Panc1 (cell line): ENCODE measurements around the gene UBE2R2. TPM values are rescaled to one million over a fixed set of nuclear protein-coding genes. Genes with fewer than 3 reads are reported as not detected.

ENCODE experiments used
- ATAC-seq: fragments of 200-7000 bp; cut with Tn5 transposase; 2 replicates; pipeline ENCODE4 v1.9.1; 2020; ENCODE audit warnings: mild to moderate bottlenecking, moderate library complexity
- BruUV-seq: library from RNA; stranded (reverse); fragments of 400-500 nt; replicated peaks from 2 replicates; lab custom pipeline; 2021; lab: Mats Ljungman, UMichigan
- CTCF ChIA-PET: fragments of 300-600 bp; sonication (Branson Sonifier 250); formaldehyde crosslinking; loops from one replicate; lab custom pipeline; 2022; ENCODE audit warnings: antibody characterized with exemption; lab: Charles Lee
- POLR2A ChIA-PET: fragments of 300-600 bp; sonication (Branson Sonifier 250); formaldehyde crosslinking; loops from one replicate; lab custom pipeline; 2022; ENCODE audit warnings: antibody characterized with exemption; lab: Charles Lee
- DNase-seq: peaks from one replicate; pipeline ENCODE4 v3.0.0-alpha.2; 2010; ENCODE audit warnings: low read depth, low spot score
- H3K27ac ChIP-seq: 2 replicates; pipeline ENCODE4 v1.5.1; 2011; ENCODE audit warnings: mild to moderate bottlenecking, low read length, inconsistent platforms
- H3K27me3 ChIP-seq: fragments of 200-500 bp; sonication (Bioruptor generic); 2 replicates; pipeline ENCODE4 v1.6.0; 2014; ENCODE audit warnings: low read length, inconsistent platforms; ENCODE audit not compliant: control insufficient read depth, insufficient read depth
- H3K36me3 ChIP-seq: fragments of 200-500 bp; sonication (Bioruptor generic); 2 replicates; pipeline ENCODE4 v1.5.1; 2014; ENCODE audit warnings: inconsistent platforms, mild to moderate bottlenecking, low read length, moderate library complexity; ENCODE audit not compliant: control insufficient read depth, insufficient read depth
- H3K4me1 ChIP-seq: 2 replicates; pipeline ENCODE4 v1.5.1; 2011; ENCODE audit warnings: inconsistent platforms, mild to moderate bottlenecking, low read length, moderate library complexity; ENCODE audit not compliant: control insufficient read depth, insufficient read depth
- H3K4me3 ChIP-seq, 2 experiments: 2 replicates each; pipeline ENCODE4 v1.5.1; 2011 to 2012; ENCODE audit warnings: low read depth in 2 of 2, low read length in 2 of 2, mild to moderate bottlenecking in 2 of 2, inconsistent platforms in 1 of 2, moderate library complexity in 1 of 2
- H3K9me3 ChIP-seq: fragments of 200-500 bp; sonication (Bioruptor generic); 2 replicates; pipeline ENCODE4 v1.5.1; 2014; ENCODE audit warnings: low read depth, mild to moderate bottlenecking, inconsistent platforms, low read length, moderate library complexity; ENCODE audit not compliant: control insufficient read depth, insufficient read depth
- POLR2AphosphoS5 ChIP-seq: IDR thresholded peaks from 2 replicates; pipeline ENCODE4 v1.6.1; 2012; ENCODE audit warnings: mild to moderate bottlenecking, low read depth, low read length, moderate library complexity
- SIN3A ChIP-seq: IDR thresholded peaks from 2 replicates; pipeline ENCODE4 v1.6.1; 2012; ENCODE audit warnings: low read depth, mild to moderate bottlenecking, low read length, moderate library complexity, borderline replicate concordance; ENCODE audit not compliant: insufficient read depth
- TCF7L2 ChIP-seq: IDR thresholded peaks from 2 replicates; pipeline ENCODE4 v1.6.1; 2011; ENCODE audit warnings: mild to moderate bottlenecking, low read depth, low read length, inconsistent platforms
- in situ Hi-C: cut with HindIII; loops from 2 replicates; pipeline ENCODE4 v1.10.0; 2016; ENCODE audit warnings: low sequenced_read_pairs, low pct_unique_long_range_greater_than_20kb
- intact Hi-C: fragments of 100-400 bp; cut with micrococcal nuclease; formaldehyde crosslinking; loops from one replicate; pipeline ENCODE4 v1.10.0; 2022; ENCODE audit not compliant: unreplicated experiment
- total RNA-seq: library from RNA; stranded (reverse); gene quantifications from one replicate; pipeline ENCODE4 v1.2.1, GENCODE V29; 2021; ENCODE audit not compliant: unreplicated experiment
- TF ChIP-seq, protein P1 (sequence below): fragments of 450-650 bp; IDR thresholded peaks from 2 replicates; pipeline ENCODE4 v1.5.1; 2017; ENCODE audit warnings: mild to moderate bottlenecking
- TF ChIP-seq, protein P2 (sequence below), 2 experiments: IDR thresholded peaks; 2 replicates each; pipeline ENCODE4 v1.6.1; 2011 to 2012; ENCODE audit warnings: low read depth in 2 of 2, control low read depth in 1 of 2, low read length in 1 of 2, mild to moderate bottlenecking in 1 of 2, moderate library complexity in 1 of 2; ENCODE audit not compliant: insufficient read depth in 1 of 2

Gene UBE2R2
- total RNA-seq, 1 experiment from 2014 or later: 67.2 TPM

DNA sequence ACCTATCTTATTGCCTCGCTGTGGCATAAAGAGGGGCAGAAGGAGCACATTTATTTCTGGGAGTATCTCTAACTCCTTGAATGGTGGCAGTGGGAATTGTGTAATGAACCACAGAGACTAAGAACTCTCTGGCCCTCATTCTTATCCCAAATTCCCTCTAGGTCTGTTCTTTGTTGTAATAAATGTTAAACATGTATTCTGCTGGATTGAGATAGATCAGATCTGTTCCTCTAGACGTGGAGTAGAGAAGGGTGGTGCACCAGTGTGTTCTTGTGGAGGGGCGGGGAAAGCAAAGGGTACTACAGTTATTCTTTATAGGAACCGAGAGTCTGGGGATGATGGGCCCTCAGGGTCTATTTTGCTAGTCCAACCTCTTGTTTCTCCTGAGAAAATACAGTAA, 90.4 kb downstream of the UBE2R2 start:
- intact Hi-C loops (no loop called here), in situ Hi-C loops (no loop called here)
- H3K27me3 ChIP-seq: no peaks in the 10 kb centered on the region
- no peaks in the 10 kb centered on the region for H3K4me1 ChIP-seq
- ChIA-PET CTCF (no interaction called here), POLR2A (no interaction called here)
- BruUV-seq: no TSS peak
- no peak overlapping the region for H3K4me3 ChIP-seq
- DNase-seq (no peak), ATAC-seq (no peak)
- TF ChIP-seq, protein P1, sequence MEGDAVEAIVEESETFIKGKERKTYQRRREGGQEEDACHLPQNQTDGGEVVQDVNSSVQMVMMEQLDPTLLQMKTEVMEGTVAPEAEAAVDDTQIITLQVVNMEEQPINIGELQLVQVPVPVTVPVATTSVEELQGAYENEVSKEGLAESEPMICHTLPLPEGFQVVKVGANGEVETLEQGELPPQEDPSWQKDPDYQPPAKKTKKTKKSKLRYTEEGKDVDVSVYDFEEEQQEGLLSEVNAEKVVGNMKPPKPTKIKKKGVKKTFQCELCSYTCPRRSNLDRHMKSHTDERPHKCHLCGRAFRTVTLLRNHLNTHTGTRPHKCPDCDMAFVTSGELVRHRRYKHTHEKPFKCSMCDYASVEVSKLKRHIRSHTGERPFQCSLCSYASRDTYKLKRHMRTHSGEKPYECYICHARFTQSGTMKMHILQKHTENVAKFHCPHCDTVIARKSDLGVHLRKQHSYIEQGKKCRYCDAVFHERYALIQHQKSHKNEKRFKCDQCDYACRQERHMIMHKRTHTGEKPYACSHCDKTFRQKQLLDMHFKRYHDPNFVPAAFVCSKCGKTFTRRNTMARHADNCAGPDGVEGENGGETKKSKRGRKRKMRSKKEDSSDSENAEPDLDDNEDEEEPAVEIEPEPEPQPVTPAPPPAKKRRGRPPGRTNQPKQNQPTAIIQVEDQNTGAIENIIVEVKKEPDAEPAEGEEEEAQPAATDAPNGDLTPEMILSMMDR: no peak
- no peak for TF ChIP-seq POLR2AphosphoS5
- H3K27ac ChIP-seq: no peak overlapping the region
- peaks cover 3% of the 10 kb centered on the region; the same call in 1 of the 2 replicates for H3K36me3 ChIP-seq
- no peaks in the 10 kb centered on the region for H3K9me3 ChIP-seq

DNA sequence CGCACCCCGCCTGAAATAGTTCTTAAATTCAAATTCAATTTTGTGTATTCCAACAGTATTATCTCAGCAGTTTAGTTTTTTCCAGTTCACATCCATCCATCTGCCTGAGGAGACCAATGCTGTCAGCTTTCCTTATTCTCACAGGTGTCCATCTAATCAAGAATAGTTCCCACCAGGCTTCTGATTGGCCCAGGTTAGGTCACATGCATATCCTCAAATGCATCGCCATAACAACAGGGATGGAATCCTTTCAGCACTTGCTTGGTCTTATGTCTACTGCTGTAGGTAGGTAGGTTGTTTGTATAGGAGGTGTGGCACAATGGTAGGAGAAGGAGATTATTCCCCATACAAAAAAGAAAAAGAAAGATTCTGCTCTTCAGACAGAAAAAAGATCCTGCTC, 91.2 kb downstream of the UBE2R2 start:
- Histone ChIP-seq H3K36me3 (peaks cover 3% of the 10 kb centered on the region; the same call in 1 of the 2 replicates), H3K9me3 (no peaks in the 10 kb centered on the region), H3K27me3 (no peaks in the 10 kb centered on the region), H3K4me1 (no peaks in the 10 kb centered on the region), H3K4me3 (no peak overlapping the region), H3K27ac (no peak overlapping the region)
- no TSS peak for BruUV-seq
- DNase-seq: no peak
- ChIA-PET POLR2A (no interaction called here), CTCF (no interaction called here)
- in situ Hi-C loops: no loop called here
- no peak for ATAC-seq
- TF ChIP-seq SIN3A (no peak), TCF7L2 (no peak), POLR2AphosphoS5 (no peak)
- TF ChIP-seq, protein P2, sequence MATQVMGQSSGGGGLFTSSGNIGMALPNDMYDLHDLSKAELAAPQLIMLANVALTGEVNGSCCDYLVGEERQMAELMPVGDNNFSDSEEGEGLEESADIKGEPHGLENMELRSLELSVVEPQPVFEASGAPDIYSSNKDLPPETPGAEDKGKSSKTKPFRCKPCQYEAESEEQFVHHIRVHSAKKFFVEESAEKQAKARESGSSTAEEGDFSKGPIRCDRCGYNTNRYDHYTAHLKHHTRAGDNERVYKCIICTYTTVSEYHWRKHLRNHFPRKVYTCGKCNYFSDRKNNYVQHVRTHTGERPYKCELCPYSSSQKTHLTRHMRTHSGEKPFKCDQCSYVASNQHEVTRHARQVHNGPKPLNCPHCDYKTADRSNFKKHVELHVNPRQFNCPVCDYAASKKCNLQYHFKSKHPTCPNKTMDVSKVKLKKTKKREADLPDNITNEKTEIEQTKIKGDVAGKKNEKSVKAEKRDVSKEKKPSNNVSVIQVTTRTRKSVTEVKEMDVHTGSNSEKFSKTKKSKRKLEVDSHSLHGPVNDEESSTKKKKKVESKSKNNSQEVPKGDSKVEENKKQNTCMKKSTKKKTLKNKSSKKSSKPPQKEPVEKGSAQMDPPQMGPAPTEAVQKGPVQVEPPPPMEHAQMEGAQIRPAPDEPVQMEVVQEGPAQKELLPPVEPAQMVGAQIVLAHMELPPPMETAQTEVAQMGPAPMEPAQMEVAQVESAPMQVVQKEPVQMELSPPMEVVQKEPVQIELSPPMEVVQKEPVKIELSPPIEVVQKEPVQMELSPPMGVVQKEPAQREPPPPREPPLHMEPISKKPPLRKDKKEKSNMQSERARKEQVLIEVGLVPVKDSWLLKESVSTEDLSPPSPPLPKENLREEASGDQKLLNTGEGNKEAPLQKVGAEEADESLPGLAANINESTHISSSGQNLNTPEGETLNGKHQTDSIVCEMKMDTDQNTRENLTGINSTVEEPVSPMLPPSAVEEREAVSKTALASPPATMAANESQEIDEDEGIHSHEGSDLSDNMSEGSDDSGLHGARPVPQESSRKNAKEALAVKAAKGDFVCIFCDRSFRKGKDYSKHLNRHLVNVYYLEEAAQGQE (IDR thresholded peaks at IDR 0.05; ENCODE audit: insufficient read depth in 1 of 2, low read depth in 2 of 2, low read length in 1 of 2): no peak
- TF ChIP-seq, protein P1: no peak
- intact Hi-C loops: no loop called here

DNA sequence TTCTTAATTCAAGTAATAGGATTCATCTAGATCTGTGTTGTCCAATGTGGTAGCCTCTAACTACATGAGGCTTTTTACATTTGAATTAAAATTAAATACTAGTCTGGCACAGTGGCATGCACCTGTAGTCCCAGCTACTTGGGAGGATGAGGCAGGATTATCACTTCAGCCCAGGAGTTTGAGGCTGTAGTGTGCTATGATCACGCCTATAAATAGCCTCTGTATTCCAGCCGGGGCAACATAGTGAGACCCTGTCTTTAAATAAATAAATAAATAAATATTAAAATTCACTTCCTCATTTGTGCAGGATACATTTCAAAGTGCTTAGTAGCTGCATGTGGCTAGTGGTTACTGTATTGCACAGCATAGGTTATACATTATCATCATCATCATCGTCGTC, 91.8 kb downstream of the UBE2R2 start:
- no TSS peak for BruUV-seq
- ChIA-PET CTCF (interaction anchor here (0.5 kb wide), 1 partner anchor 81 kb away, joined by 3 read pairs; no protein-coding TSS in a partner anchor), POLR2A (no interaction called here)

More for the DNA sequence above, 91.8 kb downstream of the UBE2R2 start:
- H3K9me3 ChIP-seq: no peaks in the 10 kb centered on the region
- intact Hi-C loops: no loop called here
- H3K36me3 ChIP-seq: peaks cover 6% of the 10 kb centered on the region; the same call in 1 of the 2 replicates
- no peak overlapping the region for H3K4me3 ChIP-seq
- DNase-seq: no peak
- no peak overlapping the region for H3K27ac ChIP-seq
- no peaks in the 10 kb centered on the region for H3K4me1 ChIP-seq
- no peak for ATAC-seq
- in situ Hi-C loops: no loop called here
- TF ChIP-seq POLR2AphosphoS5: no peak
- TF ChIP-seq, protein P1: no peak
- TF ChIP-seq TCF7L2: no peak
- no peak for TF ChIP-seq SIN3A
- TF ChIP-seq, protein P2 (IDR thresholded peaks at IDR 0.05; ENCODE audit: insufficient read depth in 1 of 2, low read depth in 2 of 2, low read length in 1 of 2): no peak
- no peaks in the 10 kb centered on the region for H3K27me3 ChIP-seq
